ENCODE results near the gene ZNF497. TPM values are rescaled to one million over a fixed set of nuclear protein-coding genes. Genes with fewer than 3 reads are reported as not detected.

The ZNF497 gene
- total and polyA plus RNA-seq, 8 donors, result 0.76 to 4.4 (median 3.1) TPM

GRCh38 chr19:58338825-58339558 lies 23.6 kb downstream of the ZNF497 start:
- no peaks in the 10 kb centered on the region for H3K27me3 ChIP-seq
- no peaks in the 10 kb centered on the region for H3K4me1 ChIP-seq
- intact Hi-C loops (cut with DNase I), result no loop called here
- ATAC-seq (no peak), DNase-seq (no peak)
- H3K36me3 ChIP-seq, result peaks cover 0 to 67% of the 10 kb centered on the region in 2 donors
- no peak overlapping the region for H3K27ac ChIP-seq
- no peak for TF ChIP-seq CTCF (IDR thresholded peaks at IDR 0.05)
- H3K4me3 ChIP-seq, result no peak overlapping the region
- H3K9me3 ChIP-seq, result no peaks in the 10 kb centered on the region

GRCh38 chr19:58338336-58338735 lies 24.2 kb downstream of the ZNF497 start:
- Histone ChIP-seq H3K27me3 (no peaks in the 10 kb centered on the region), H3K4me1 (no peaks in the 10 kb centered on the region), H3K27ac (no peak overlapping the region), H3K36me3 (peaks cover 0 to 67% of the 10 kb centered on the region in 2 donors), H3K9me3 (no peaks in the 10 kb centered on the region), H3K4me3 (no peak overlapping the region)
- ATAC-seq (no peak), DNase-seq (no peak)
- TF ChIP-seq CTCF (IDR thresholded peaks at IDR 0.05), result no peak
- intact Hi-C loops (cut with DNase I), result no loop called here

GRCh38 chr19:58336820-58337219 lies 25.7 kb downstream of the ZNF497 start:
- no peak for TF ChIP-seq CTCF (IDR thresholded peaks at IDR 0.05)
- no peak overlapping the region for H3K27ac ChIP-seq
- no peaks in the 10 kb centered on the region for H3K27me3 ChIP-seq
- H3K4me3 ChIP-seq, result no peak overlapping the region
- DNase-seq, result no peak
- no peaks in the 10 kb centered on the region for H3K9me3 ChIP-seq
- peaks cover 0 to 66% of the 10 kb centered on the region in 2 donors for H3K36me3 ChIP-seq
- ATAC-seq, result no peak
- intact Hi-C loops (cut with DNase I), result no loop called here
- H3K4me1 ChIP-seq, result no peaks in the 10 kb centered on the region

- ATAC-seq, result no peak
- H3K36me3 ChIP-seq, result peaks cover 0 to 61% of the 10 kb centered on the region in 2 donors
- TF ChIP-seq CTCF (IDR thresholded peaks at IDR 0.05), result no peak
- H3K27me3 ChIP-seq, result no peaks in the 10 kb centered on the region
- no peak overlapping the region for H3K4me3 ChIP-seq
- H3K9me3 ChIP-seq, result no peaks in the 10 kb centered on the region
- no peak for DNase-seq
- H3K4me1 ChIP-seq, result no peaks in the 10 kb centered on the region
- intact Hi-C loops (cut with DNase I), result no loop called here
- no peak overlapping the region for H3K27ac ChIP-seq
These were observed 26.3 kb downstream of the ZNF497 start for GRCh38 chr19:58336216-58336615.

GRCh38 chr19:58335630-58336029 lies 26.9 kb downstream of the ZNF497 start:
- intact Hi-C loops (cut with DNase I), result no loop called here
- ATAC-seq (no peak), DNase-seq (no peak)
- no peaks in the 10 kb centered on the region for H3K27me3 ChIP-seq
- peaks cover 0 to 55% of the 10 kb centered on the region in 2 donors for H3K36me3 ChIP-seq
- no peak for TF ChIP-seq CTCF (IDR thresholded peaks at IDR 0.05)
- H3K4me1 ChIP-seq, result no peaks in the 10 kb centered on the region
- H3K4me3 ChIP-seq, result no peak overlapping the region
- no peaks in the 10 kb centered on the region for H3K9me3 ChIP-seq
- no peak overlapping the region for H3K27ac ChIP-seq
